T-cell (primary cell): Measurements from ENCODE around the gene SLIT3. TPM values are rescaled to one million over a fixed set of nuclear protein-coding genes. Genes with fewer than 3 reads are reported as not detected.
A peak's percentile ranks its signal among the peaks of the same experiment; 100 is the strongest.

Experiments
- ATAC-seq, 4 experiments: fragments of 200-7000 bp in 3 of 4; fragments of 150-1000 bp in 1 of 4; cut with Tn5 transposase; replicated peaks in 1 of 4; 1 replicate in 3 of 4; 2 replicates in 1 of 4; pipeline ENCODE4 v1.10.0; 2021; ENCODE audit warnings: moderate library complexity in 3 of 4, mild to moderate bottlenecking in 2 of 4, moderate number of reproducible peaks in 1 of 4
- CTCF ChIA-PET, 2 donors: fragments of 300-600 bp; sonication (Branson Sonifier 250); formaldehyde crosslinking; loops; one replicate each; lab custom pipeline; 2022; ENCODE audit warnings: antibody characterized with exemption in 2 of 2; lab: Charles Lee
- POLR2A ChIA-PET, 2 donors: fragments of 300-600 bp; sonication (Branson Sonifier 250); formaldehyde crosslinking; loops; one replicate each; lab custom pipeline; 2022; ENCODE audit warnings: antibody characterized with exemption in 2 of 2; lab: Charles Lee
- DNase-seq, 35 experiments: peaks; one replicate each; pipeline versions ENCODE4 v3.0.0 to v3.0.0-alpha.2; 2013 to 2023
- H3K27ac ChIP-seq: one replicate; pipeline ENCODE4 v1.5.1; 2013; ENCODE audit warnings: low read length
- H3K27me3 ChIP-seq, 2 experiments: replicated peaks in 1 of 2; 1 replicate in 1 of 2; 2 replicates in 1 of 2; pipeline versions ENCODE4 v1.6.1 to v1.7.0; 2013; ENCODE audit warnings: low read length in 1 of 2, mixed read lengths in 1 of 2; ENCODE audit not compliant: control insufficient read depth in 2 of 2, insufficient read depth in 2 of 2; ENCODE audit errors: extremely low read depth in 1 of 2
- H3K36me3 ChIP-seq, 2 donors: 1 replicate in 1 of 2; 2 replicates in 1 of 2; pipeline versions ENCODE4 v1.6.1 to v1.7.0; 2013; ENCODE audit warnings: low read length in 1 of 2; ENCODE audit not compliant: control insufficient read depth in 2 of 2, insufficient read depth in 1 of 2; ENCODE audit errors: extremely low read depth in 1 of 2
- H3K4me1 ChIP-seq, 2 experiments: 1 replicate in 1 of 2; 2 replicates in 1 of 2; pipeline versions ENCODE4 v1.6.1 to v1.7.0; 2013; ENCODE audit warnings: low read length in 2 of 2, mixed read lengths in 1 of 2; ENCODE audit not compliant: insufficient read depth in 2 of 2, control insufficient read depth in 1 of 2; ENCODE audit errors: extremely low read depth in 1 of 2
- H3K4me3 ChIP-seq, 2 donors: 1 replicate in 1 of 2; 2 replicates in 1 of 2; pipeline versions ENCODE4 v1.5.1 to v1.7.0; 2013; ENCODE audit warnings: mild to moderate bottlenecking in 2 of 2, low read length in 1 of 2, moderate library complexity in 1 of 2; ENCODE audit not compliant: control insufficient read depth in 1 of 2; ENCODE audit errors: extremely low read depth in 1 of 2
- H3K9me3 ChIP-seq: 2 replicates; pipeline ENCODE4 v1.7.0; 2013
- H3K27ac Mint-ChIP-seq, 2 donors: one replicate each; pipeline ENCODE4 v1.8.0; 2020 to 2021; ENCODE audit warnings: mild to moderate bottlenecking in 2 of 2, mixed read lengths in 2 of 2
- H3K27me3 Mint-ChIP-seq, 2 donors: one replicate each; pipeline ENCODE4 v1.8.0; 2021 to 2022; ENCODE audit warnings: mixed read lengths in 2 of 2
- H3K36me3 Mint-ChIP-seq: one replicate; pipeline ENCODE4 v1.8.0; 2021; ENCODE audit warnings: mixed read lengths
- H3K4me1 Mint-ChIP-seq, 3 donors: one replicate each; pipeline ENCODE4 v1.8.0; 2020 to 2022; ENCODE audit warnings: mixed read lengths in 3 of 3, mild to moderate bottlenecking in 1 of 3
- H3K4me3 Mint-ChIP-seq, 3 donors: one replicate each; pipeline ENCODE4 v1.8.0; 2020 to 2022; ENCODE audit warnings: mild to moderate bottlenecking in 3 of 3, mixed read lengths in 3 of 3, moderate library complexity in 3 of 3
- H3K9me3 Mint-ChIP-seq, 3 donors: one replicate each; pipeline ENCODE4 v1.8.0; 2020 to 2022; ENCODE audit warnings: mixed read lengths in 3 of 3
- WGBS: methylation state at CpG from one replicate; pipeline ENCODE4 v1.1.5; 2013; ENCODE audit warnings: missing lambda C conversion rate; ENCODE audit not compliant: insufficient coverage; 5-methylcytosine and 5-hydroxymethylcytosine counted together
- total RNA-seq, 35 experiments: library from RNA in 6 of 35; stranded (reverse) in 6 of 35; fragments of 120-200 nt in 1 of 35; gene quantifications; one replicate each; pipeline versions ENCODE4 v1.2.1 to v1.2.4 and lab custom pipeline; 2013 to 2026

SLIT3 gene
- total RNA-seq, 5 donors from 2014 or later (not counting 1 experiment from before 2014, with no cell fraction given), result 0.13 to 0.32 (median 0.13) TPM; not detected in 2

DNA sequence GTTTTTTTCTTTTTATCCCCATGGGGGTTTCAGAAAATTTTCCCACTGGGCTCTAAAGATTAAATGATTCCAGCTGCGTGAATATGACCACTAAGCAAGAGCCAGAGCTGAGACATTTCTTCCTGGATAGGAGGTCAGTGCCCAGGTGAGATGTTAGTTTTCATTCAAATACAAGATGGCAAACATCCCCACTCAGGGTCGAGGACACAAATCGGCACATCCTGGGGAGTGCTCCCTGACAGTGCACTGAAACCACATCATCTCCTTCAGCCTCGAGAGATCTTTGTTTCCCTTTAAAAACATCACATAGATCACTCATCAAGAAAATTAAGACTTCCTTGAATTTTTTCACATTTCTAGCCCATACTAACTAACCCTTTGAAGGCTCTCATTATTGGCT lies 448.6 kb downstream of the SLIT3 start:
- CTCF ChIA-PET, result no interaction called here
- no peaks in the 10 kb centered on the region for H3K9me3 Mint-ChIP-seq
- whole genome bisulfite sequencing, result 0% methylated on average over 3 of the region's 4 CpGs
- POLR2A ChIA-PET, result no interaction called here
- no peaks in the 10 kb centered on the region for H3K36me3 Mint-ChIP-seq
- peak overlapping the region in 1 of 2 donors; percentile 29 for H3K4me3 ChIP-seq
- H3K27me3 Mint-ChIP-seq, result no peaks in the 10 kb centered on the region
- H3K27ac ChIP-seq, result no peak overlapping the region
- peaks cover 4 to 20% (median 13%) of the 10 kb centered on the region in 3 donors for H3K4me1 Mint-ChIP-seq
- H3K4me1 ChIP-seq, result peaks cover 0 to 28% of the 10 kb centered on the region in 2 experiments
- peaks cover 0 to 2% of the 10 kb centered on the region in 2 experiments for H3K27me3 ChIP-seq
- peak overlapping the region in 1 of 3 donors; percentile 32 for H3K4me3 Mint-ChIP-seq
- ATAC-seq, result peak in 1 of 4 experiments; percentile 12
- no peak for DNase-seq
- H3K36me3 ChIP-seq, result no peaks in the 10 kb centered on the region
- H3K27ac Mint-ChIP-seq, result no peak overlapping the region
- H3K9me3 ChIP-seq, result no peaks in the 10 kb centered on the region

- Mint-ChIP-seq H3K27me3 (no peaks in the 10 kb centered on the region), H3K36me3 (no peaks in the 10 kb centered on the region), H3K4me1 (peaks cover 4 to 20% (median 13%) of the 10 kb centered on the region in 3 donors), H3K27ac (peak overlapping the region in 1 of 2 donors; percentile 19), H3K4me3 (peak overlapping the region in 1 of 3 donors; percentile 32), H3K9me3 (no peaks in the 10 kb centered on the region)
- Histone ChIP-seq H3K36me3 (no peaks in the 10 kb centered on the region), H3K27me3 (peaks cover 0 to 2% of the 10 kb centered on the region in 2 experiments), H3K9me3 (no peaks in the 10 kb centered on the region), H3K4me1 (peaks cover 0 to 28% of the 10 kb centered on the region in 2 experiments), H3K4me3 (peak overlapping the region in 1 of 2 donors; percentile 29), H3K27ac (no peak overlapping the region)
- DNase-seq (peak in 15 of 35 experiments; percentile 0 to 27 (median 4)), ATAC-seq (peak in 2 of 4 experiments; percentile 52 to 67)
- ChIA-PET CTCF (no interaction called here), POLR2A (no interaction called here)
- 11% methylated on average over 1 of the region's 7 CpGs for WGBS
Observed at GRCh38 chr5:168851902-168852321, 449.0 kb downstream of the SLIT3 start.

DNA sequence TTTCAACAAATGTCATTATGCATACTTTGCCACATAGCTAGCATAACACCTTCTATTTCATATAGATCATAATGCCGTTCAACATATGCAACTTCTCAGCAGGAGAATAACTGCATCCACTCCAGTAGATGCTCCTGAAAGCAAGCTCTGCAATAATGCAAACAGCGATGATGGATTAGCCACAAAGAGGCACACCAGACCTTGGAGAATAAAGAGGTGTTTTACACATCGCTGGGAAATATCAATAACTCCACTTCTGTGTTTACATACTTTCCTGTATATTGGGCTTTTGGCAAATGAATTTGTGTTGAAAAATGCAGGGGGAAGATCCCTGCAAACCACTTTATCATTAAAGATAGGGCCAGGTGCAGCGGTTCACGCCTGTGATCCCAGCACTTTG lies 450.3 kb downstream of the SLIT3 start:
- no peak overlapping the region for H3K4me3 Mint-ChIP-seq
- no peaks in the 10 kb centered on the region for H3K9me3 Mint-ChIP-seq
- ChIA-PET POLR2A (no interaction called here), CTCF (no interaction called here)
- peaks cover 0 to 2% of the 10 kb centered on the region in 2 donors for H3K27me3 Mint-ChIP-seq
- H3K36me3 ChIP-seq, result no peaks in the 10 kb centered on the region
- H3K27me3 ChIP-seq, result peaks cover 0 to 2% of the 10 kb centered on the region in 2 experiments
- peaks cover 4 to 20% (median 13%) of the 10 kb centered on the region in 3 donors for H3K4me1 Mint-ChIP-seq
- no CpG with 5 or more reads among the region's 5 CpGs for WGBS
- H3K27ac ChIP-seq, result no peak overlapping the region
- no peak overlapping the region for H3K27ac Mint-ChIP-seq
- peaks cover 0 to 23% of the 10 kb centered on the region in 2 experiments for H3K4me1 ChIP-seq
- no peak for DNase-seq
- no peaks in the 10 kb centered on the region for H3K36me3 Mint-ChIP-seq
- no peak overlapping the region for H3K4me3 ChIP-seq
- ATAC-seq, result no peak
- no peaks in the 10 kb centered on the region for H3K9me3 ChIP-seq

GRCh38 chr5:168848569-168848968 lies 452.4 kb downstream of the SLIT3 start:
- H3K36me3 Mint-ChIP-seq, result no peaks in the 10 kb centered on the region
- POLR2A ChIA-PET, result no interaction called here
- Histone ChIP-seq H3K27me3 (peaks cover 0 to 6% of the 10 kb centered on the region in 2 experiments), H3K36me3 (no peaks in the 10 kb centered on the region), H3K9me3 (no peaks in the 10 kb centered on the region), H3K4me1 (peaks cover 0 to 23% of the 10 kb centered on the region in 2 experiments), H3K4me3 (no peak overlapping the region), H3K27ac (no peak overlapping the region)
- CTCF ChIA-PET, result no interaction called here
- H3K4me1 Mint-ChIP-seq, result peaks cover 4 to 20% (median 13%) of the 10 kb centered on the region in 3 donors
- peaks cover 6 to 13% of the 10 kb centered on the region in 2 donors for H3K27me3 Mint-ChIP-seq
- no peak overlapping the region for H3K27ac Mint-ChIP-seq
- no peaks in the 10 kb centered on the region for H3K9me3 Mint-ChIP-seq
- ATAC-seq (no peak), DNase-seq (no peak)
- WGBS, result 67% methylated on average over 2 of the region's 8 CpGs
- H3K4me3 Mint-ChIP-seq, result no peak overlapping the region

DNA sequence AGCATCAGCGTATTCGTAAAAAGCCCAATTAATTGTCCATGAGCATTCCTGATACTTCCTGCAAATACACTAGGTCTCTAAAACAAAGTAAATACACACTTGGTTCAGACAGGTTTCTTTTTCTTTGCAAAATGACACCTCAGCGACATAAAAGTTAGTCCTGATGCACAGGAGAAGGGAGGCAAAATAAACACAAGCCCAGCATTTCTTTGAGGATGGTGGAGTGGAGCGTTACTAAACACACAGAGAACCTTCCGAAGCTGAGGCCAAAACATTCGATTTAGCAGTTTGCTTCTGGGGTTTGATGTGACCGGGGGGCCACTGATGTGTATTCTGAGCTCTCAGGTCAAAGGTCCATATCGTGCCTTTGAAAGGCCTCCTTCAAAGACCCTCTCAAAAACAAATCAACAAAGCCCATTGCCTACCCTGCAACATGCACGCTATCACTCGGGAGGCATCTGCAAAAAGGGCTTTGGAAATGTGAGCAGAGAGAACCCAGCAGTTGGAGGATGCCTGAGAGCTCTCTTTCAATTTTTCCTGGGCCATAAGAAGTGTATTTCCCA lies 453.3 kb downstream of the SLIT3 start:
- H3K4me3 ChIP-seq, result no peak overlapping the region
- POLR2A ChIA-PET, result no interaction called here
- peaks cover 0 to 11% of the 10 kb centered on the region in 2 experiments for H3K27me3 ChIP-seq
- H3K4me3 Mint-ChIP-seq, result no peak overlapping the region
- peaks cover 0 to 16% of the 10 kb centered on the region in 2 experiments for H3K4me1 ChIP-seq
- ATAC-seq (no peak), DNase-seq (no peak)
- H3K4me1 Mint-ChIP-seq, result peaks cover 4 to 16% (median 13%) of the 10 kb centered on the region in 3 donors
- H3K27me3 Mint-ChIP-seq, result peaks cover 6 to 13% of the 10 kb centered on the region in 2 donors
- no peaks in the 10 kb centered on the region for H3K36me3 ChIP-seq
- no peaks in the 10 kb centered on the region for H3K9me3 ChIP-seq
- H3K27ac ChIP-seq, result no peak overlapping the region
- CTCF ChIA-PET, result interaction anchor here in 1 of 2 donors (1.0 kb wide), 1 partner anchor 16 kb away, joined by 3 read pairs; no protein-coding TSS in a partner anchor
- H3K27ac Mint-ChIP-seq, result no peak overlapping the region
- WGBS, result 87% methylated on average over 3 of the region's 10 CpGs
- no peaks in the 10 kb centered on the region for H3K9me3 Mint-ChIP-seq
- H3K36me3 Mint-ChIP-seq, result no peaks in the 10 kb centered on the region

DNA sequence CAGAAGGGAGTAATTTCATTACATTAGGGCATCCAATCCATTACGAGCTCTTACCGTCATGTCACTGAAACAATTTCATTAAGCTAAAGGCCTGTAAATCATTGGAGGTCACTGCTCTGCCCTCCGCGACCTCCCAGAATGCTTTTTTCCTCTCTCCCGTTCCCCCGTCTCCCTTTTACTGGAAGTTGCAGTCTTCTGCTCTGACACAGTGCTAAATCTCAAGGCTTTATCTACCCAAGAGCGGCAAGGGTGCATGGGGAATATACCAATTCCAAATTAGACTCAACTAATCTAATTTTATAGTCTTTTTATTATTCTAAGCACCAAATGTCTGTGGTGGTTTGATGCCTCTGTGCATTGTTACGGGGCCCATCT lies 456.0 kb downstream of the SLIT3 start:
- no peak overlapping the region for H3K4me3 Mint-ChIP-seq
- H3K27ac ChIP-seq, result no peak overlapping the region
- no peak for DNase-seq
- CTCF ChIA-PET, result interaction anchor here in 1 of 2 donors (0.6 kb wide), 1 partner anchor 67 kb away, joined by 9 read pairs; no protein-coding TSS in a partner anchor
- no peaks in the 10 kb centered on the region for H3K9me3 Mint-ChIP-seq
- H3K27ac Mint-ChIP-seq, result no peak overlapping the region
- 96% methylated on average over 4 of the region's 8 CpGs for WGBS
- peaks cover 9 to 21% of the 10 kb centered on the region in 2 donors for H3K27me3 Mint-ChIP-seq
- H3K4me3 ChIP-seq, result no peak overlapping the region
- no peak for ATAC-seq
- H3K4me1 ChIP-seq, result peaks cover 0 to 2% of the 10 kb centered on the region in 2 experiments
- no peaks in the 10 kb centered on the region for H3K36me3 ChIP-seq
- H3K9me3 ChIP-seq, result no peaks in the 10 kb centered on the region
- POLR2A ChIA-PET, result no interaction called here
- H3K36me3 Mint-ChIP-seq, result no peaks in the 10 kb centered on the region
- peaks cover 0 to 14% of the 10 kb centered on the region in 2 experiments for H3K27me3 ChIP-seq
- H3K4me1 Mint-ChIP-seq, result peaks cover 0 to under 1% (median 0%) of the 10 kb centered on the region in 3 donors
